NCI-H345 treated with DMSO at 0.1 percent for 48 hours (cell line): ENCODE results near the gene DNAH12.
"Not testable (repeated sequence)": the region's sequence is repeated elsewhere in the genome, so short reads cannot be mapped to it uniquely, and the experiment has no call there.

Experiments used
- DNase-seq: peaks from one replicate; lab custom pipeline; 2025; ENCODE audit not compliant: unreplicated experiment; lab: John Stamatoyannopoulos, UW

Gene DNAH12

DNA sequence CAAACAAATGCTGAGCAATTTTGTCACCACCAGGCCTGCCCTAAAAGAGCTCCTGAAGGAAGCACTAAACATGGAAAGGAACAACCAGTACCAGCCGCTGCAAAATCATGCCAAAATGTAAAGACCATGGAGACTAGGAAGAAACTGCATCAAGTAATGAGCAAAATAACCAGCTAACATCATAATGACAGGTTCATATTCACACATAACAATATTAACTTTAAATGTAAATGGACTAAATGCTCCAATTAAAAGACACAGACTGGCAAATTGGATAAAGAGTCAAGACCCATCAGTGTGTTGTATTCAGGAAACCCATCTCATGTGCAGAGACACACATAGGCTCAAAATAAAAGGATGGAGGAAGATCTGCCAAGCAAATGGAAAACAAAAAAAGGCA lies 217.6 kb downstream of the DNAH12 start:
- DNase-seq: not testable (repeated sequence)

DNA sequence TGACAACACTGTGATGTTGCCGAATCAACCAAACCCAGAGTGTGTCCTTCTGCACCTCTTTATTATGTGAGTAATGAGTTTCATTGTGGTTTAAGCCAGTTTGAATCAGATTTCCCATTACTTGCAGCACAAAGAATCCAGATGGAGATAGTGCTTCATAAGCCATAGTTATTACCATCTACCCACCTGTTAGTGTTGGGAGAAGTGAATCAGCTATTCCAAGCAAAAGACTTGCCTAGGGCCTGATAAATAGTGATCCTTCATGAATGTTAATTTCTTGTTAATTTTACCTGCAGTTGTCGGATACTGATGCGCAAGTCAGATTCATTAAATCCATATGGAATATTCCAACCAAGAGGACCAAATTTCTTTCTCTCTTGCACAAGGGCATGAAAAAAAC lies 229.9 kb downstream of the DNAH12 start:
- DNase-seq: no peak

DNA sequence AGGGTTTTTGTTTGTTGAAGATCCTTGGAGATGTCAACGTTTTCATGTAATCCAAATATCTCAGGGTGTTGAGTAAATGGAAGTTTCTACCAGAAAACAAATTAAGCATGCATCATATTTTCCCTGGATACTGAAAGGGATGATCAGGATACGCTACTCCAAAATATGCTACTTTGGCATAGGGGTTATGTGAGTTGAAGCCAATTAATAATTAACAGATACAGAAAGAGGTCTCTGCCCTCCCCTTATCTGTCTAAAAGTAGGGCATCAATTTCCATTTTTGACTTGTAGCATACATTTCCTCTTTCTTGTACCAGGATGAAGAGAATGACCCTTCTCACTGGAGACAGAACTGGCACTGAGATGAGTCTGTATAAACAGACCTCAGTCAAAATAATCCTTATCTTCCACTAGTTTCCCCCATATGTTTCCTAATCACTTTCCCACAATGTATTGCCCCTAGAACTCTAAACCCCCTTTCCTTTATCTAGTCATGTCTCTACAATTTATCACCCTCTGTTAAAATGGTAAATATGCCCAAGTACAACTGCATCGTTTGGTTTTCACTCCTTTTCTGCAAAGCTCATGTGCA lies 234.3 kb downstream of the DNAH12 start:
- no peak for DNase-seq

DNA sequence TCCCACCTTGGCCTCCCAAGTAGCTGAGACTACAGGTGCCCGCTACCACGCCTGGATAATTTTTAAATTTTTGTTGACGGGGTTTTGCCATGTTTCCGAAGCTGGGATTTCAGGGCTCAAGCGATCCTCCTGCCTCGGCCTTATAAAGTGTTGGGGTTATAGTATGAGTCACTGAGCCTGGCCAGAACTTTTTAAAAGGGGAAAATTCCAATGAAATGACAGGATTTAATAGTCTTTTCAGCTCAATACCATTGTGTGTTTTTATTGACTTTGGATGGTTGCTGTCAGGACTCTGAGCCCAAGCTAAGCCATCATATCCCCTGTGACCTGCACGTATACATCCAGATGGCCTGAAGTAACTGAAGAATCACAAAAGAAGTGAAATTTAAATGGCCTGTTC lies 240.6 kb downstream of the DNAH12 start:
- DNase-seq: not testable (repeated sequence)

DNA sequence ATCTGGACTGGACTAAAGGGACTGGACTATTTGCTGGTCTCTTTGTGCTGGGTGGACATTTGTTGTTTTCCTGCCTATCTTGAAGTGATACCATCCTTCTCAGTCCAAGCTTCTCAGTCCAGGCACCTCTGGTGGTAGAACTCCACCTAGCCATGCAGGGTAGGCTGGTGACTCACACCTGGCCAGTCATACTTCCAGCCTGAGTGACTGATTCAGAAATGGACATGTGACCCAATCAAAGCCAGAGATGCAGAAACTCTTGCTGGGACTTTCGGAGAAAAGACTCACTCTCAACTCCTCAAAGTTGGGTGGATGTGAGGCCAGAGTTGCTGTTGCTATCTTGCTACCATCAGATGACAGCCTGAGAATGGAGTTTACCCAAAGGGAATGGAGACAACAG lies 246.1 kb downstream of the DNAH12 start:
- DNase-seq: no peak

DNA sequence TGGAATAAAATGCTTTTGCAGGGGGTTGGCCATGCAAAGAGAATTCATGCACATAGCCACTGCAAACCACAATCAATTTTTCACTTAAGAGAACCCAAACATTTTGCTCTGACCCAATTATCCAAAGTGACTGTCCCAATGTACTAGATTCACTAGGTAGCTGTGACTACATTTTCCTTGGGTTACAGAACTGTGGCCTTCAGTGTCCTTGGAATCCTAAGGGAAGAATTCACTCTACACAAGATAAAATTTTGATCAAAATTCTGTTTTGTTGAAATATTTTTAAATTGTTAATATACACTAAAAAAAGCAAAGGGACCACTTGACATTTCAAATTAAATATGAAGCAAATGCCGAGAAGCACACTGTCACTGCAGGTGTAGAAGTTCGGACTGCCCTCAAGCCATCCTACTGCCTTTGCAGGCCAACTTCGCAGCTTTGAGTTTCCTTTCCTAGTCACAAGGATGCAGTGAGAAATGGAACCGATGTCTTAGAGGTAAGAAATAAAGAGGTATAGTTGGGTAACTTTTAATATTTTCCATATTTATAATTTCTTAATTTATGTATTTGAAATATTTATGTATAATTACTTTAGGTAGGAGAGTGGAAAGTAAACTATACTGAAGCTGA lies 251.1 kb downstream of the DNAH12 start:
- DNase-seq: no peak

DNA sequence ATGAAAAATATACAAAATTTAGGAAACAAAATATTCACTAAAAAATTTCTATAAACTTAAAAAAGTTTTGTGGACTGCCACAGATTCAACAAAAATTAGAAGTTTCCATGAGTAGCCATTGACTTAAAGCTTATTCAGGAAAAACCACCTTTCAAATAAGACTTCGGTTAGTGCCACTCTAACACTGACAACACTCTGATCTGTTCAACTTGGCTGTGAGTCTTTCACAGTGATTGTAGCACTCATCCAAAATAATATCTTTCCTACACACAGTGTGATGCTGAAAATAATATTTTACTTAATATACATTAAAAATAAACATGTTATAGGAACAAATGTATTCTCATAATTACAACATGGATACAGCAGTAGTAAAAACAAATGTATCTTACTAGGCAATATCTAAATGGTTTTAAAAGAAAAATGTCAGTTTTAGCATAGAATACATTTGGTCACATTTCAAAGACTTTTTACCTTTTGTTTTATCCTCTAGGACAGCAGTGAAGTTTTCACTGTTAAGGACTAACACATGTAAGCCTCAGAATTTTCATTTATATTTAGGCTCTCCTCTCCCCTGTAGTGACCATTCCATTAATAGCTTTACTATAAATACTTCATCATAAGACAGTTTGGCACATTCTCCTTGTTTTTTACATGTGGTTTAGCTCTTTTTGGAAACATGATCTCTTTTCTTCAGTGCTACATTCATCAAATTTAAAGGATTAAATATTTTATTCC lies 251.8 kb downstream of the DNAH12 start, which contains the start of gene ASB14:
TSS of gene ASB14 (minus strand) at position 527 of the 738 bp plus-strand sequence. CDS start 652 bp downstream, outside the sequence.
- DNase-seq: no peak

DNA sequence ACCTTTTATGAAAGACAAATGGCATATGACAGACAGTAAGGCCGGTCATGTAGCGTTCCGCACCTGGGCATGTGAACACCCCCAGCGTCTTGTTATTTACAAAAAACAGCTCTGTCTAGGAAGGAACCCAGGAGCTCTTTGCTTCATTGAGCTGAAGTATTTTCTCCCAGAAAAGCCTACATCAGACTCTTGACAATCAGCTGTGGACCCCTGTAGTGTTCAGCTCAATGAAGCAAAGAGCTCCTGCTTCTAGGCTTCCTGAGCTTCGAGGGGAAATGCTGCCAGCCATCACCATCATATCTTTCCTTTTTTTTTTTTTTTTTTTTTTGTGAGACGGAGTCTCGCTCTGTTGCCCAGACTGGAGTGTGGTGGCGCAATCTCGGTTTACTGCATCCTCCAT lies 255.7 kb downstream of the DNAH12 start:
- DNase-seq: no peak

DNA sequence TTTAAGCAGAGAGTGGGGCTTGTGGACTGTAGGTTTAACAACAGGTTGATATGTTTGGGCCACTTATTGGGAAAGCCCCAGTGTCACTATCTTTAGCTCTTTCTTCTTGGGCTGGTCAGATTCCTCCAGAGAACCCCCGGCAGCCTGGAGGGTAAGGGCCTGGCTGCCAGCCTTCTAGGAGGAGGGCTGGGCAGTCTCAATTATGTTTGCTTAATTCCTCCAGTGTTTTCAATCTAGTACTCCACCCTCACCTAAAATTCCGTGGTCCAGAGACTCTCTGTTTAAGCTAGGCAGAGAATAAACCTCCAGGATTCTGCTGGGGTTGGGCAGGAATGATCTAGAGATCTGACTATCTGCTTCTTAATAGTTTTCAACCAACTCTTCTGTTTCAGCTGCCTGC lies 256.9 kb downstream of the DNAH12 start:
- no peak for DNase-seq

DNA sequence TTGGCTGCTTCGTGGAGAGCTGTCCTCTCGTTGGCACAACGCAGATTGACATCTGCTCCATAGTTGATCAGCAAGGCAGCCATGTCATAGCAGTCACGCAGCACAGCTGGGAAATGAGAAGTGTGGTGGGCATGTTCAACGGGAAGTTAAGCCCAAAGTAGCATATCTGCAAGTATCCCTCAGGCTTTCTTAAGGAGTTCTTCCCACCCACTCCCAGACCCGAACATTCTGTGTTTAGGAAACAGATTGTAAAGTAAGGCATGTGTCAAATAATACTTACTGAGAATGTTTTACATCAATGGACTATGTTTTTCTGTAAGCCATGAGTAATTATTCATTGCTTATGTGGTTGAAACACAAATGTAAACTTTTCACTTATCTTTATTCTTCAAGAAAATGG lies 260.8 kb downstream of the DNAH12 start:
- DNase-seq: no peak

DNA sequence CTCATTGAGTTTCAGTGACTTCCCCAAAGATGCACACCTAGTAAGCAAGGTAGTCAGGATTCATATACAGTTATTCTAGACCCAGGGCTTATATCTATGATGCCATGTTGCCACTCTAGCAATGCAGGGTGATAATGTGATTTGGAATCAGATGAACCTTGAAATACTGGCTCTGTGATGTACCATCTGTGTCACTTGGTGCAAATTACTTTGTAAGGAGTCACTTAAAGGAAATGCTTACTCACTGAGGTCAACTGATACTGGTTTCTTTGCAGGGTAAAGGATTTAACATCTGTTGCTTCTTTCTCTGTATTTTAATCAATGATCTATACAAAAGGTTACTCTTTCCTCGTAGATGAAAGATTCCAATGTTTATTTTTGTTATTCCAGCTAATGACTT lies 262.4 kb downstream of the DNAH12 start:
- no peak for DNase-seq

DNA sequence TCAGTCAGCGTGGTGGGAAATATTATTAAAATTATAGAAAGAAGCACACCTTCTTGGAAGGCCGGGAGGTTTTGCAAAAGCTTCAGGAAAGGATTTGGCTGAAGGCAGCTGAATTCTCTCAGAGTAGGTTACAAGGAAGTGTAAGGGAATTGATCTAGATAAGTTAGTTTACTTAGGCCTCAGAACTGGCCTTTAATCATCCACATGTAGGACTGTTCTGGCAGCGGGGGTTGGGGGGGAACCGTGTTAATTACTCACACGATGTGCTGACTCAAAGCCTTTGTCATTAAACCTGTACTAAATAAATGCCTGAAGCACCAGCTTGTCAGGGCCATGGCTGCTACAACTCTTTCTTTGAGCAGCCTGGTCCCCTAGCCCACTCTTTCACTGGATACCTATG lies 264.5 kb downstream of the DNAH12 start:
- no peak for DNase-seq

DNA sequence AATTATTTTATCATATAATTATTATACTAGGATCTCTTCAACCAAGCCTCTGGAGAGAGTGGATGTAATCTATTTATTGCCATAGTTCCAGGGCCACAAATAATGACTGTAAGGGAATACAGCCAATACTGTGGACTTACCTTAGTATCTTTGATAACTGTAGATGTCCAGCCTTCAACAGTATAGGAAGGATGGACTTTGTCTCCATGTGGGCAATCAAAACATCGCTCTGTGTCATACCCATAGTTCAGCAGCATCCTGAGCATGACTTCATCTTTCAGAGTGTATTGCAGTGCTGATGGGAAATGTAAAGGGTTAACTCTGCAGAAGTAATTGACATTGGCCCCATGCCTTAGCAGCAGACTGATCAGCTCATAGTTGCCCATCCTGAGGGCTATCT lies 265.9 kb downstream of the DNAH12 start:
- no peak for DNase-seq

DNA sequence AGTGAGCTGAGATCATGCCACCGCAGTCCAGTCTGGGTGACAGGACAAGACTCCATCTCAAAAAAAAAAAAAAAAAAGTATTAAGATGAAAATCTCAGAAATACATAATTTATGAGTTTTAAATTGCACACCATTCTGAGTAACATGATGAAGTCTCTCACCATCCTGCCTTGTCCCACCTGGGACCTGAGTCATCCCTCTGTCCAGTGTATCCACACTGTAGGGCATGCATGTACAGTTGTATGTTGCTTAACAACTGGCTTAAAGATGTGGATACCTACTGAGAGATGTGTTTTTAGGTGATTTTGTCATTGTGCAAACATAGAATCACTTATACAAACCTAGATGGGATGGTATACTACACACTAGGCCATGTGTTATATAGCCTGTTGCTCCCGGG lies 268.8 kb downstream of the DNAH12 start:
- no peak for DNase-seq

DNA sequence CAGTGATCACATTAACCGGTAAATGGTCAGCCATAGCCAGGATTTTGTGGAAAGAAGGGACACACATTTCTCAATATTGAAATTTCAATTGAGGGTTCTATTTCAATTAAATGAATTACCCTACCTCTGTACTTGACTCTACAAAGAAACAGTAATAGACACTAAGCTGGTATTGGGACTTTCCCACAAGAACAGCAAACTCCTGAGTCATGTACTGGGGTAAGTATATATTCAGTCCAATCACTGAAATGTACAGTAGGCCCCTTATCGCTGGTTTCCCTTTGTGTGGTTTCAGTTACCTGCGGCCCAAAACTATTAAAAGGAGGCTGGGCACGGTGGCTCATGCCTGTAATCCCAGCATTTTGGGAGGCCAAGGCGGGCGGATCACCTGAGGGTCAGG lies 269.3 kb downstream of the DNAH12 start:
- no peak for DNase-seq

DNA sequence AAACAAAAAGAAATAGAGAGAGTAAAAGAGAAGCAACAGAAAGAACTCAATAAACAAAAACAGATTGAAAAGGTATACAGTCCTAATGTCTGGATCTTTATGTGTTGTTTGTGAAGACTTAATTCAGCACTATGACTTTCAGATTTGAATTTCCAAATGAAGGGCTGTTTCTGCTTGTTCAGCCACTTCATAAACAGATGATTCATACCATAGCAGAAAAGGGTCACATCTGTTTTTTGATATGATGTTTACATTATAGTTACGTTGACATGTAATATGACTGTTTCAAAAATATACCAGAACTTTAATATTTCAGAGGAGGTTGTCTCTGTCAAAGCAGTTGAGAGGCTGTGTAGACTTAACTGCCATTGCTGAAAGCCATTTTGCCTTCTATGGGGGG lies 275.7 kb downstream of the DNAH12 start:
- no peak for DNase-seq

DNA sequence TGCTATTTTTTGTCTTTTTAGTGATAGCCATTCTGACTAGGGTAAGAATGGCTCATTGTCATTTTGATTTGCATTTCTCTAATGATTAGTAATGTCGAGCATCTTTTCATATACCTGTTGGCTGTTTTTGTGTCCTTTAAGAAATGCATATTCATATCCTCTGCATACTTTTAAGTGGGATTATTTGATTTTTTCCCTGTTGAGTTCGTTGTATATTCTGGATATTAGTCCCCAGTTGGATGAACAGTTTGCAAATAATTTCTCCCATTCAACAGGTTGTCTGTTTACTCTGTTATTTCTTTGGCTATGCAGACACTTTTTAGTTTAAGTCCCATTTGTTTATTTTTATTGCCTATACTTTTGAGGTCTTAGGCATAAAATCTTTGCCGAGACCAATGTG lies 282.2 kb downstream of the DNAH12 start:
- DNase-seq: no peak

DNA sequence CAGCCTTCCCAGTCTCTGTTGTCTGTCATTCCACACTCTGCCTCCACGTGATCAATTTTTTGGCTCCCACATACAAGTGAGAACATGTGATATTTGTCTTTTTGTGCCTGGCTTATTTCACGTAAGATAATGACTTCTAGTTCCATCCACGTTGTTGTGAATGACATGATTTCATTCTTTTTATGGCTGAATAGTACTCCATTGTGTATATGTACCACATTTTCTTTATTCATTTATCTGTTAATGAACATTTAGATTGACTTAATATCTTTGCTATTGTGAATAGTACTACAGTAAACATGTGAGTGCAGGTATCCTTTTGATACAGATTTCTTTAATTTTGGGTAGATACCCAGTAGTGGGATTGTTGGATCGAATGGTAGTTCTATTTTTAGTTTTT lies 283.0 kb downstream of the DNAH12 start:
- no peak for DNase-seq

DNA sequence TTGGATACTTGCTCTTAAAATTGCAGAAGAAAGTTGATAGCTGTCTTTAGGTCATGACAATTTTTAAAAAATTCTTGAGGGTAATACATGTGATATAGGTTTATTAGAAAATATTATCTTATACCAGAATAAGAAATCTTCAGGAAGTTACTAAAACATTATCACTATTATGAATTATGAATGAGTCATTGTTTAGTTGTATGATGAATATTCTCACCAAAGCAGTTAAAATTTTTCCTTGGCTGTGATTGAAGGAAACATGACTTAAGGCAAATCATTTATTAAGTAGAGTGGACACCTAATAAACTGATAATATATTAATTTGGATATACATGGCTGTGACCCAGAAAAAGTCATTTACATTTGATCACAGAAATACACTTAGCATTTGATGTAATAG lies 286.5 kb downstream of the DNAH12 start:
- no peak for DNase-seq

DNA sequence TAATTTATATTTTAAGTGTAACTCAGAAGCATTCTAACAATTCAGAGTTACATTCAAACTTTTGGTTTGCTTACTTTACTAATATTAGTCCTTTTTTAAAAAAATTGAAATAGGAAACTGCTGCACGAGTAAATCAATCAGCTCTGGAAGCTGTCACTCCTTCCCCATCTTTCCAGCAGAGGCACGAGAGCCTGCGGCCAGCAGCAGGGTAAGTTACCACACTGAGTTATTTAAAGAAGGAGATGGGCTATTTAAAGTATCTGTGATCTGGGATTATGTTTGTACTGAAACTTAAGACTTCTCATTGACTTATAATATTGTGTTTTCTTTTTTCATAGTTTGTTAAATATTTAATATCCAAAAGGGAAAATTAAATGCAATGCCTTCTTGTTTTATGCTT lies 287.3 kb downstream of the DNAH12 start:
- DNase-seq: no peak

DNA sequence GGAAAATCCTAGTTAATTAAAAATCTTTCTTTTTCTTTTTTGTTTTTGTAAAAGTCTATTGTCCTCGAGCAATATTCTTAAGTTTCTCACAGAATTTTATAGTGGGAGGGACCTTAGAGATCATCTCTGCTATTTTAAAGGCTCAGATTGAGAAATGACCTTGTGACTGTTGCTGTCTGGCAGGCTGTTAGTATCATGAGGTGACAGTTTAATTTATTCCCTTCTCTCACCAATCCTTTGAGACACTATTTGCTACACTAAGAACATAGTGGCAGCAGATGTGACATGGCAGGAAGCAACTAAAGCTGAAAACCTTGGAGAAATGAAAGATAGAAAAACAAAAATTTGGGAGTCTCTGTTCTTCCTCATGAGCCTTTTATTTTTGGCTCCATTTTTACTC lies 291.7 kb downstream of the DNAH12 start:
- DNase-seq: no peak

DNA sequence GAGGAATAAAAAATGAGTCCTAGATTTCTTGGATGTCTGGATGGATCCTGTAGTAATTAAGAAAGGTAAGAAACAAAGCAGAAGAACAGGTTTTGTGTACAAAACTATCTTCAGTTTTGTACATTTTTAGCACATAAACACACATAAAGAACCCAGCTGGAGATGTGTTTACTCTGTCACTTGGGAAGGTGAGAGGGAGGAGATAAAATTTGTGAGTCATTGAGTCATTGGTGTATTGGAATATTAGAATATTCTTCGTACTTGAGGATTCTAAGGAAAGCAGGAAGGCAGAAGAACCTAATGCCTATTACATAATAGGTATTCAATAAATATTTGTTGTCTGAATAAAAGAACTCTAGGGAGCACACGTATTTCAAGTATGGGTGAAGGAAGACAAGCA lies 299.2 kb downstream of the DNAH12 start:
- no peak for DNase-seq
